K562 (cell line): ENCODE results near the gene GDF9. TPM values are rescaled to one million over a fixed set of nuclear protein-coding genes. Genes with fewer than 3 reads are reported as not detected.

Experiments
- ATAC-seq: fragments of 200-7000 bp; cut with Tn5 transposase; 3 replicates; pipeline ENCODE4 v1.9.1; 2020; ENCODE audit warnings: moderate library complexity
- BruUV-seq: library from RNA; stranded (reverse); fragments of 400-500 nt; replicated peaks from 2 replicates; lab custom pipeline; 2021; lab: Mats Ljungman, UMichigan
- CTCF ChIA-PET: fragments of 300-600 bp; formaldehyde crosslinking; extraction: SDS; loops from one replicate; lab custom pipeline; 2021; ENCODE audit warnings: low intra/inter-chr PET ratio; lab: Yijun Ruan, JAX
- POLR2A ChIA-PET: fragments of 300-600, 350-650 bp; sonication (Branson Sonifier 250); formaldehyde crosslinking; extraction: SDS; loops from one replicate; lab custom pipeline; 2021; ENCODE audit warnings: antibody characterized with exemption, inconsistent platforms; lab: Yijun Ruan, JAX
- DNase-seq, 4 experiments: peaks; one replicate each; pipeline versions ENCODE4 v3.0.0 to v3.0.0-alpha.2; 2011 to 2018; ENCODE audit warnings: low spot score in 3 of 4, mixed read lengths in 3 of 4; ENCODE audit errors: extremely low read depth in 1 of 4
- FAIRE-seq: peaks from 2 replicates; lab custom pipeline; 2011; peaks lifted over from hg19 to GRCh38; lab: Jason Lieb, UNC
- H2AFZ ChIP-seq: 2 replicates; pipeline ENCODE4 v1.6.0; 2011; ENCODE audit warnings: low read depth, low read length, control low read depth, inconsistent platforms
- H3K27ac ChIP-seq: fragments of 200-600 bp; 3 replicates; pipeline ENCODE4 v1.8.0; 2011; ENCODE audit warnings: low read depth, mild to moderate bottlenecking, control low read depth, inconsistent platforms, low read length, moderate library complexity, mixed read lengths; ENCODE audit errors: extremely low read depth
- H3K27me3 ChIP-seq, 2 experiments: fragments of 300-600 bp in 1 of 2; 2 replicates in 1 of 2; 3 replicates in 1 of 2; pipeline versions ENCODE4 v1.6.0 to v1.8.0; 2011; ENCODE audit warnings: inconsistent platforms in 2 of 2, low read length in 2 of 2, mild to moderate bottlenecking in 1 of 2, mixed read lengths in 1 of 2, moderate library complexity in 1 of 2; ENCODE audit not compliant: control insufficient read depth in 2 of 2, insufficient read depth in 2 of 2
- H3K36me3 ChIP-seq: fragments of 300-600 bp; 3 replicates; pipeline ENCODE4 v1.8.0; 2011; ENCODE audit warnings: mild to moderate bottlenecking, low read length, inconsistent platforms; ENCODE audit not compliant: control insufficient read depth, insufficient read depth
- H3K4me1 ChIP-seq, 2 experiments: fragments of 200-600 bp in 1 of 2; replicated peaks in 1 of 2; 2 replicates in 1 of 2; 3 replicates in 1 of 2; pipeline versions ENCODE4 v1.5.1 to v1.8.0; 2011; ENCODE audit warnings: inconsistent platforms in 2 of 2, low read length in 2 of 2, mild to moderate bottlenecking in 1 of 2, mixed read lengths in 1 of 2, moderate library complexity in 1 of 2; ENCODE audit not compliant: control insufficient read depth in 2 of 2, insufficient read depth in 2 of 2
- H3K4me2 ChIP-seq: 2 replicates; pipeline ENCODE4 v1.6.1; 2011; ENCODE audit warnings: low read length, control low read depth, inconsistent platforms, mixed read lengths; ENCODE audit not compliant: insufficient read depth
- H3K4me3 ChIP-seq: fragments of 200-600 bp; sonication (generic), shearing (Covaris generic); 2 replicates; pipeline ENCODE4 v1.5.1; 2016; ENCODE audit warnings: control low read depth, inconsistent platforms
- H3K79me2 ChIP-seq: fragments of 200-600 bp; 3 replicates; pipeline ENCODE4 v1.8.0; 2011; ENCODE audit warnings: low read length, inconsistent platforms; ENCODE audit not compliant: control insufficient read depth, insufficient read depth
- H3K9ac ChIP-seq, 2 experiments: 2 replicates each; pipeline versions ENCODE4 v1.6.0 to v1.6.1; 2011; ENCODE audit warnings: low read depth in 2 of 2, low read length in 2 of 2, control low read depth in 1 of 2, inconsistent platforms in 1 of 2, mild to moderate bottlenecking in 1 of 2, mixed read lengths in 1 of 2; ENCODE audit not compliant: insufficient read depth in 1 of 2
- H3K9me1 ChIP-seq: one replicate; pipeline ENCODE4 v1.6.0; 2011; ENCODE audit warnings: inconsistent platforms, mild to moderate bottlenecking, low read length, moderate library complexity; ENCODE audit not compliant: control insufficient read depth, insufficient read depth
- H3K9me3 ChIP-seq: replicated peaks from 2 replicates; pipeline ENCODE4 v1.5.1; 2011; ENCODE audit warnings: low read depth, low read length, inconsistent platforms; ENCODE audit not compliant: control insufficient read depth, insufficient read depth
- H4K20me1 ChIP-seq: replicated peaks from 2 replicates; pipeline ENCODE4 v1.6.1; 2011; ENCODE audit warnings: low read length, inconsistent platforms, mixed read lengths; ENCODE audit not compliant: control insufficient read depth, insufficient read depth
- CCNT2 ChIP-seq: IDR thresholded peaks from 2 replicates; pipeline ENCODE4 v1.6.1; 2011; ENCODE audit warnings: borderline replicate concordance, low read depth, mild to moderate bottlenecking, moderate library complexity, mixed read lengths, low read length; ENCODE audit not compliant: insufficient read length; ENCODE audit errors: extremely low read depth
- ILK ChIP-seq: fragments of 450-650 bp; IDR thresholded peaks from 2 replicates; pipeline ENCODE4 v1.6.1; 2016; ENCODE audit warnings: missing genetic modification characterization, low read depth, mild to moderate bottlenecking, missing compliant biosample characterization, moderate library complexity, borderline replicate concordance
- MECOM ChIP-seq: fragments of 250-450 bp; sonication (Bioruptor Pico); IDR thresholded peaks from 2 replicates; pipeline ENCODE4 v1.8.0; 2022; ENCODE audit warnings: inconsistent platforms
- NONO ChIP-seq, 2 experiments: fragments of 200-400 bp in 1 of 2; fragments of 450-650 bp in 1 of 2; formaldehyde crosslinking in 1 of 2; IDR thresholded peaks; 2 replicates each; pipeline ENCODE4 v1.6.1; 2017; ENCODE audit warnings: low read depth in 2 of 2, mild to moderate bottlenecking in 2 of 2, moderate library complexity in 2 of 2, low read length in 1 of 2
- POLR2G ChIP-seq: fragments of 200-400 bp; formaldehyde crosslinking; IDR thresholded peaks from 2 replicates; pipeline ENCODE4 v1.6.1; 2017; ENCODE audit warnings: low read depth, mild to moderate bottlenecking, antibody characterized with exemption, low read length, moderate library complexity
- PTRF ChIP-seq: fragments of 450-650 bp; IDR thresholded peaks from 2 replicates; pipeline ENCODE4 v1.6.1; 2016; ENCODE audit warnings: mild to moderate bottlenecking, missing genetic modification characterization, missing compliant biosample characterization
- RBFOX2 ChIP-seq: fragments of 200-400 bp; formaldehyde crosslinking; IDR thresholded peaks from 2 replicates; pipeline ENCODE4 v1.6.1; 2017; ENCODE audit warnings: low read depth, mild to moderate bottlenecking, low read length, moderate library complexity
- SMAD2 ChIP-seq: fragments of 150-350 bp; IDR thresholded peaks from 2 replicates; pipeline ENCODE4 v1.6.1; 2014; ENCODE audit warnings: low read depth, mild to moderate bottlenecking, low read length
- ZNF584 ChIP-seq: fragments of 200-800 bp; sonication (Bioruptor generic); IDR thresholded peaks from 2 replicates; pipeline ENCODE4 v1.6.1; 2016; ENCODE audit warnings: low read depth, mild to moderate bottlenecking, missing genetic modification characterization, missing compliant biosample characterization
- in situ Hi-C: fragments of 300-500 bp; cut with MboI; formaldehyde crosslinking; loops from 4 replicates; pipeline ENCODE4 v1.15.0; 2018; ENCODE audit warnings: inconsistent platforms, mixed read lengths
- intact Hi-C: fragments of 100-400 bp; cut with micrococcal nuclease; formaldehyde crosslinking; loops from 2 replicates; pipeline ENCODE4 v1.14.2; 2022
- polyA plus RNA-seq, 8 experiments: library from polyadenylated mRNA; depleted of rRNA in 4 of 8; stranded (reverse) in 5 of 8; unstranded in 3 of 8; fragments of >200 nt; fragmentation: Nextera tagmentation in 2 of 8; fragmentation: Illumina TruSeq in 1 of 8; extraction: Ambion mirVana in 2 of 8; extraction: Trizol in 1 of 8; gene quantifications; 2 replicates each; pipeline versions ENCODE4 v1.2.1 to v1.2.3, GENCODE V29; 2011 to 2014; ENCODE audit warnings: inconsistent platforms in 1 of 8, missing spikeins in 1 of 8
- total RNA-seq, 7 experiments: library from RNA; depleted of rRNA in 6 of 7; stranded (reverse); fragments of >200 nt in 6 of 7; fragmentation: Illumina TruSeq in 2 of 7; extraction: Trizol in 2 of 7; gene quantifications; 2 replicates each; pipeline versions ENCODE4 v1.2.1 to v1.2.3, GENCODE V29; 2011 to 2021; ENCODE audit warnings: low replicate concordance in 1 of 7
- TF ChIP-seq, protein P1 (sequence below): fragments of 250-450 bp; sonication (Bioruptor Pico); IDR thresholded peaks from 2 replicates; pipeline ENCODE4 v1.5.0; 2021

GDF9 gene
- total and polyA plus RNA-seq, 9 of the 15 experiments (the other 6 are each of a cell fraction or from before 2014, with no cell fraction given), result 0.10 to 0.70 (median 0.20) TPM; not detected in 1

DNA sequence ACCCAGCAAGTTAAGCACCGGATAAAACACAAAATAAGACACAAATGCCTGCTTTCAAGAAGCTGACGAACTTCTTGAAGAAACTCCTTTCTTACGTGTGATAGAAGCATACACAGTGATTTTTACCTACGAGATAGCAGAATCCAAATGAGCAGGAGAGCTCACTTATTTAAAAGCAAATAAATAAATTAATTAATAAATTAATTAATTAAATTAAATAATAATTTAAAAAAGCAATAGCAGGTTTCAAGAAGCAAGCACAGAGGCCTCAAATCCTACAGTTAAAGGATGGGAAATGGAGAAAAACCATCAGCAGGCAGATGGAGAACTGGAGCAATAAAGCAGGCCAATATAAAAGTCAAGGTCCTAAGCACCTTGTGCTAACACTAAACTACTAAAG is 24.5 kb upstream of the GDF9 start (continued):
- TF ChIP-seq SMAD2 (no peak), ZNF584 (CRISPR knock-in tag) (no peak), RBFOX2 (no peak), MECOM (CRISPR knock-in tag) (no peak), POLR2G (no peak)
- TF ChIP-seq, protein P1, sequence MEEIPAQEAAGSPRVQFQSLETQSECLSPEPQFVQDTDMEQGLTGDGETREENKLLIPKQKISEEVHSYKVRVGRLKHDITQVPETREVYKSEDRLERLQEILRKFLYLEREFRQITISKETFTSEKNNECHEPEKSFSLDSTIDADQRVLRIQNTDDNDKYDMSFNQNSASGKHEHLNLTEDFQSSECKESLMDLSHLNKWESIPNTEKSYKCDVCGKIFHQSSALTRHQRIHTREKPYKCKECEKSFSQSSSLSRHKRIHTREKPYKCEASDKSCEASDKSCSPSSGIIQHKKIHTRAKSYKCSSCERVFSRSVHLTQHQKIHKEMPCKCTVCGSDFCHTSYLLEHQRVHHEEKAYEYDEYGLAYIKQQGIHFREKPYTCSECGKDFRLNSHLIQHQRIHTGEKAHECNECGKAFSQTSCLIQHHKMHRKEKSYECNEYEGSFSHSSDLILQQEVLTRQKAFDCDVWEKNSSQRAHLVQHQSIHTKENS, result no peak

DNA sequence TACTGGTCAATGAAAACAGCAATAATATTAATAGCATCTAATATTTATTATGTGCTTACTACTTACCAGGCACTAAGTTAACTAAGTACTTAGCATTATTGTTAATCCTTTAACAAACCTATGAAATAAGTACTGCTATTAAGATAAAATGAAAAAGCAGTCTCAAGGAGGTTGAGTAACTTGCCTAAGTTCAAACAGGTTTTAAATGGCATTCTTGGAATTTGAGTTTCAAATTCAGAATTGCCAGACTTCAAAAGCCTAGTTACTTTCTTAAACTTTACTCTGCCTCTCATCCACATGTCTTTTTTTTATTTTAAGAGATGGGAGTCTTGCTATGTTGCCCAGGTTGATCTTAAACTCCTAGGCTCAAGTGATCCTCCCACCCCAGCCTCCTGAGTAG is 23.2 kb upstream of the GDF9 start:
- ChIA-PET POLR2A (no interaction called here), CTCF (no interaction called here)
- H4K20me1 ChIP-seq, result no peaks in the 10 kb centered on the region
- no TSS peak for BruUV-seq
- no peak overlapping the region for H2AFZ ChIP-seq
- H3K36me3 ChIP-seq, result peaks cover 78% of the 10 kb centered on the region
- H3K9ac ChIP-seq, result no peak overlapping the region
- no peaks in the 10 kb centered on the region for H3K27me3 ChIP-seq
- H3K9me1 ChIP-seq, result no peaks in the 10 kb centered on the region
- no peaks in the 10 kb centered on the region for H3K9me3 ChIP-seq
- DNase-seq (no peak), ATAC-seq (no peak), FAIRE-seq (no peak)
- no peak for TF ChIP-seq NONO (IDR thresholded peaks at IDR 0.05; ENCODE audit: low read depth in 2 of 2, low read length in 1 of 2)
- TF ChIP-seq CCNT2, result no peak
- no peak for TF ChIP-seq PTRF (tag)
- TF ChIP-seq ILK (tag), result no peak
- H3K27ac ChIP-seq, result no peak overlapping the region
- no peak overlapping the region for H3K4me3 ChIP-seq
- in situ Hi-C loops (no loop called here), intact Hi-C loops (loop anchor here (10.0 kb wide), 1 partner anchor 215 kb away; the partner anchor contains the start of gene IL4)
- no peaks in the 10 kb centered on the region for H3K4me1 ChIP-seq
- H3K4me2 ChIP-seq, result no peak overlapping the region
- H3K79me2 ChIP-seq, result no peaks in the 10 kb centered on the region
